Effector memory CD4-positive, alpha-beta T cell (primary cell): ENCODE results near the gene OR51B4.
"Not testable (repeated sequence)": the region's sequence is repeated elsewhere in the genome, so short reads cannot be mapped to it uniquely, and the experiment has no call there.

Experiments used
- DNase-seq, 3 donors: peaks; one replicate each; pipeline ENCODE4 v3.0.0-alpha.2; 2020
- H3K27ac ChIP-seq: 2 replicates; pipeline ENCODE4 v1.7.0; 2013; ENCODE audit warnings: mild to moderate bottlenecking, low read length, moderate library complexity; ENCODE audit not compliant: insufficient read depth, poor library complexity, severe bottlenecking
- H3K27me3 ChIP-seq: replicated peaks from 2 replicates; pipeline ENCODE4 v1.7.0; 2013; ENCODE audit warnings: mild to moderate bottlenecking, low read length; ENCODE audit not compliant: insufficient read depth, control insufficient read depth, poor library complexity, severe bottlenecking
- H3K36me3 ChIP-seq: 2 replicates; pipeline ENCODE4 v1.7.0; 2013; ENCODE audit warnings: mild to moderate bottlenecking, low read length, moderate library complexity; ENCODE audit not compliant: control insufficient read depth, insufficient read depth
- H3K4me1 ChIP-seq: 2 replicates; pipeline ENCODE4 v1.7.0; 2013; ENCODE audit warnings: low read length, mild to moderate bottlenecking; ENCODE audit not compliant: control insufficient read depth, insufficient read depth, poor library complexity, severe bottlenecking
- H3K4me3 ChIP-seq: 2 replicates; pipeline ENCODE4 v1.7.0; 2013; ENCODE audit warnings: low read length, low read depth, mild to moderate bottlenecking; ENCODE audit not compliant: insufficient read depth, poor library complexity, severe bottlenecking
- H3K9me3 ChIP-seq: 2 replicates; pipeline ENCODE4 v1.7.0; 2013; ENCODE audit warnings: mild to moderate bottlenecking, low read length, moderate library complexity; ENCODE audit not compliant: control insufficient read depth

Gene OR51B4

DNA sequence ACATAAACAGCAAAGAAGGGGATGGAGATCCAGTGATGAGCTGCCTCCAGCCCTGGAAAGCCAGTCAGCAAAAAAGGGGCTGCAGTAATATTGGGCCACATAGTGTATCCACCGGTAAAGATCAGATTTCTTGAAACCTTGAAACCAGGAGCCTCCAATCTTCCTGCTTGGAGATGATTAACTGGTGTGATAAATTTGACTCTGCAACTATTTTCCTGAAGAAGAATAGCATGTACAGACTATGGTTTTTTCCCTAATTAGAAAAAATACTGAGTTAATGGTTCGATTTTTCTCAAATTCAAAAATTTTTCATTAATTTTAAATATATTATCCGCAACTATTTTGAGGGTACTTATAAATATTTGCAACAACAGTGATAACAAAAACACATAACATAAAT lies 22.5 kb upstream of the OR51B4 start, which contains the start of gene OR51B2:
Gene OR51B2 (minus strand): TSS at position 101 of the 400 bp plus-strand sequence. CDS start 0 bp downstream, at position 101.
- Histone ChIP-seq H3K27ac (no peak within 1 kb of the TSS), H3K27me3 (no peaks in the 10 kb centered on the region), H3K4me3 (no peak within 1 kb of the TSS), H3K36me3 (no peaks in the 10 kb centered on the region), H3K9me3 (no peaks in the 10 kb centered on the region), H3K4me1 (no peaks in the 10 kb centered on the region)
- DNase-seq = no peak

DNA sequence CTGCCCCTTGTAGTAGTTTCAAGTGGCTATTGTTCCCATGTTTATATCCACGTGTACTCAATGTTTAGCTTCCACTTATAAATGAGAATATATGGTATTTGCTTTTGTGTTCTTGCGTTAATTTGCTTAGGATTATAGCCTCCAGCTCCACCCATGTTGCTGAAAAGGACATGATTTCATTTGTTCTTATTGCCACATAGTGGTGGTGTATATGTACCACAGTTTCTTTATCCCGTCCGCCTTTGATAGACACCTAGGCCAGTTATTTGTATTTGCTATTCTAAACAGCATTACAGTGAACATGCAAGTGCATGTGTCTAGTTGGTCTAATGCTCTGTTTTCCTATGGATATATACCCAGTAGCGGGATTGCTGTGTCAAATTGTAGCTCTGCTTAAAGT lies 15.5 kb upstream of the OR51B4 start:
- H3K27me3 ChIP-seq = no peaks in the 10 kb centered on the region
- no peaks in the 10 kb centered on the region for H3K4me1 ChIP-seq
- no peak overlapping the region for H3K4me3 ChIP-seq
- H3K36me3 ChIP-seq = no peaks in the 10 kb centered on the region
- no peak for DNase-seq
- H3K9me3 ChIP-seq = no peaks in the 10 kb centered on the region
- H3K27ac ChIP-seq = no peak overlapping the region

DNA sequence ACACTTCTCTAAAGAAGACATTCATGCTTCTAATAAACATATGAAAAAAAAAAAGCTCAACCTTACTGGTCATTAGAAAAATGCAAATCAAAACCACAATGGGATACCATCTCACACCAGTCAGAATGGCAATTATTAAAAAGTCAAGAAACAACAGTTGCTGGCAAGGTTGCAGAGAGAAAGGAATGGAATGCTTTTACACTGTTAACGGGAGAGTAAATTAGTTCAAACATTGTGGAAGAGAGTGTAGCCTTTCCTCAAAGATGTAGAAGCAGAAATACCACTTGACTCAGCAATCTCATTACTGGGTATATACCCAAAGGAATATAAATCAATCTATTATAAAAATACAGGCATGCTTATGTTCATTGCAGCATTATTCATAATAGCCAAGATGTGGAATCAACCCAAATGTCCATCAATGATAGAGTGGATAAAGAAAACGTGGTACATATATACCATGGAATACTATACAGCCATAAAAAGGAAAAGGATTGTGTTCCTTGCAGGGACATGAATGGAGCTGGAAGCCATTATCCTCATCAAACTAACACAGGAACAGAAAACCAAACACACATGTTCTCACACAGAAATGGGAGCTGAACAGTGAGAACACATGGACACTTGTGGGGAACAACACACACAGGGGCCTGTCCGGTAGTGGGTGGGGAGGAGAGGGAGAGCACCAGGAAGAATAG lies 11.7 kb upstream of the OR51B4 start:
- H3K36me3 ChIP-seq, H3K9me3 ChIP-seq, H3K27me3 ChIP-seq, H3K27ac ChIP-seq, H3K4me1 ChIP-seq, H3K4me3 ChIP-seq, DNase-seq: not testable (repeated sequence)

DNA sequence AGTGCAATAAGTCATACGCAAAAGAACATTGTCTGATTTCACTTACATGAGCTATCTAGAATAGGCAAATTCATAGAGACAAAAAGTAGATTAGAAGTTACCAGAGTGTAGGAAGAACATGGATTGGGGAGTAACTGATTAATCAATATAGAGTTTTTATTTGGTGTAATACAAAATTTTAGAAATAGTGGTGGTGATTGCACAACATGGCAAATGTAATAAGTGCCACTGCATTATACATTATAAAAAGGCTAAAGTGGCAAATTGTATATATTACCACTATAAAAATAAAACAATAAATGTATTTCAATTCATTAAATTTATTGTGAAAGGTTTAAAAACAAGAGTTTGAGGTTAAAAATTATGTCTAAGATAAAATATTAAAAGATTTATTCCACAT lies 8.7 kb upstream of the OR51B4 start:
- Histone ChIP-seq H3K27me3 (no peaks in the 10 kb centered on the region), H3K36me3 (no peaks in the 10 kb centered on the region), H3K9me3 (no peaks in the 10 kb centered on the region), H3K4me3 (no peak overlapping the region), H3K4me1 (no peaks in the 10 kb centered on the region), H3K27ac (no peak overlapping the region)
- no peak for DNase-seq

DNA sequence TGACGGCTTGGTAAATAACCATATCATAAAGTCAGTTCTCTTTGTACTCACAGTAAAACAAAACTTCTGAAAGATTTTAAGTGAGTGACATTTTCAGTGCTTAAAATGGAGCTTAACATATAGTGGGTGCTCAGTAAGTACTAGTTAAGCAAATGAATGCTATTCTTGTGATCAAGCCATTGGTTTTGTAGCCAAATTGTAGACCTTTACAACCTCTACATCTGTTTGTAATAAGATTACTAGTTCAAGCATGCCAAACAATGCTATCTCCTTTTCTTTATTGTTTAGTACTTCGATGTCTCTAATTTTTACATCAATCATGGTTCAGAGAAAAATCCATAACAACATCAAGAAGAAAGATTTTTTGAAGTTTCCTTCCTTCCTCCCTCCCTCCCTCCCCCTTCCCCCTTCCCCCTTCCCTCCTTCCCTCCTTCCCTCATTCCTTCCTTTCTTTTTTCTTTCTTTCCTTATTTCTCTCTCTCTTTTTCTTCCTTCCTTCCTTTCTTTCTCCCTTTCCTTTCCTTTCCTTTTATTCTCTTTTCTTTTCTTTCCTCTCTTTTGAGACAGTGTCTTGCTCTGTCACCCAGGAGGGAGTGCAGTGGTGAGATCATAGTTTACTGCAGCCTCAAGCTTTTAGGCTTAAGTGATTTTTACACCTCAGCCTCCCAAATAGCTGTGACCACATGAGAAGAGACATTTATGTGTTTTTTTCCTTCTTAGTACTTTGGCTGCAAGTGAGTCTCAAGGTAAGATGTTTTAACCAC lies 5.7 kb upstream of the OR51B4 start:
- Histone ChIP-seq H3K9me3 (no peaks in the 10 kb centered on the region), H3K36me3 (no peaks in the 10 kb centered on the region), H3K4me3 (no peak overlapping the region), H3K27ac (no peak overlapping the region), H3K4me1 (no peaks in the 10 kb centered on the region), H3K27me3 (no peaks in the 10 kb centered on the region)
- DNase-seq = no peak

DNA sequence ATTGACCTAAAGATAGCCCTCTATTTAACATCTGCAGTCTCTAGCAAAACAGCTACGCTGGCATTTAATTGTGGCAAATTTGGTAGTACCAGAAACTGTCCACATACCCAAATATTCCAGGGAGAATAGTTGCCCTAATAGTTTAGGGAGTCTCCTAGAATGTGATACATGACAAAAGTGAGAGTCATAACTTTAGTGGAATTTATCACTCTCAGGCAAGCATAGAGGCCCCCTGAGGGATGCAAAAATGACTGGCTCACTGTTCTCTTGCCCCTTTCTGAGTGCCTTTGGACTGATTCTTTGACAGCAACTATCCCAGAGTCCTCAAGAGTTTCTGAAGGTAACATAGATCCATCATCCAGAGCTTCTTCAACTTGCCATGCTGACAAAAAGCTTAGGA lies 2.3 kb upstream of the OR51B4 start:
- H3K27ac ChIP-seq = no peak overlapping the region
- no peak overlapping the region for H3K4me3 ChIP-seq
- DNase-seq = no peak
- no peaks in the 10 kb centered on the region for H3K27me3 ChIP-seq
- no peaks in the 10 kb centered on the region for H3K4me1 ChIP-seq
- no peaks in the 10 kb centered on the region for H3K9me3 ChIP-seq
- H3K36me3 ChIP-seq = no peaks in the 10 kb centered on the region

DNA sequence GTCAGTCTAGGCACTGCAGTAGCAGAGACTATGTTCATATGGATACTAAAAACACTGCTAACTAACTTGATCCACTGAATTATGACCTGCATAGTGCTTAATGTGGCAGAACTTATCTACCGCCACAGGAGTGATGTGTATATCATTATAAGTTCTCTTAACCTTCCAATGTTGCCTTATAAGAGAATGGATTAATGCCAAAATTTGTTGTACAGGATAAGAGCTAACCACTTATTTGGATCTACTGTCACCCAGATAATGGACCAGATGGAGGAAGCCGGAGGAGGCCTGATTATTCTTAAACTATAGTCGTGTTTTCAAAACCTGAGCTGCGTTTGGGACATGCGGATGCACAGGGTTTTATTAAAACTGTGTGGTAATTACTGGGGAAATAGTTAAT lies 1.9 kb upstream of the OR51B4 start:
- no peaks in the 10 kb centered on the region for H3K36me3 ChIP-seq
- no peaks in the 10 kb centered on the region for H3K4me1 ChIP-seq
- H3K27ac ChIP-seq = no peak overlapping the region
- DNase-seq = no peak
- no peaks in the 10 kb centered on the region for H3K27me3 ChIP-seq
- no peaks in the 10 kb centered on the region for H3K9me3 ChIP-seq
- H3K4me3 ChIP-seq = no peak overlapping the region

DNA sequence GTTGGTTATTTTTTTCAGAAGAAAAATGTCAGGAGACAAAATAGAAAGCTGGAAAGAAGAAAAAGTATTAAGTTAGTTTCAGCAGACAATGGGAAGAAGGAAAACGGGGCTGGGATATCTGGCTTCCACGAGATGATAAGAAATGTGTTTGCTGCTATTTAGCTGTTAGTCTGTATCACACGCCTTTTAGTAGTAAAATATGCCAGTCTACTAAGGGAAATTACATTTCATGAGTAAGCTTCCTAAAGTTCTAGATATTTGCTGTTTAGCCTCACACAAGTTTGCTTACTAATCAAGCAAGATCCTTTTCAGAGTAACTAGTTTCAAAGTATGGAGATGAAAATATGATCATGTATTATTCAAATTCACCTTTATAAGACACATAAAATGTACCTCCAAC lies 1.5 kb downstream of the OR51B4 start:
- H3K27ac ChIP-seq = no peak overlapping the region
- no peak for DNase-seq
- H3K4me3 ChIP-seq = no peak overlapping the region
- no peaks in the 10 kb centered on the region for H3K9me3 ChIP-seq
- no peaks in the 10 kb centered on the region for H3K27me3 ChIP-seq
- H3K36me3 ChIP-seq = no peaks in the 10 kb centered on the region
- no peaks in the 10 kb centered on the region for H3K4me1 ChIP-seq

DNA sequence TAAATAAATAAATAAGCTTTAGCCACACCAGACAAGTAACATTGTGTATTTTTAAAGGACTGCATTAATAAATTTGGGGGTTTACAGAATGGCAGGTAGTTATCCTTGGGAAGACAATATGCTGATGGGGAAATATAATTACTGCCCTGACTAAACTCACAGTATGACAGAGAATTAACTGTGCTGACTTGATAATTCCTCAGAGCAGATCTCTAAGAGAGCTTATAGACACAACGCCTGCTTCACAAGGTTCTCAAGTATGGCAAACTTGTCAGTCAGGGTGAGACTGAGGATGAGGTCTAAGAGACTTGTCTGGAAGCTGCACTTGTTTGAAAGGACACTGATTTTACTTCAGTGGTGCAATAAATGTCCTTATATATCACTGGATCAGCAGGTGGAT lies 3.3 kb downstream of the OR51B4 start:
- Histone ChIP-seq H3K9me3 (no peaks in the 10 kb centered on the region), H3K27ac (no peak overlapping the region), H3K4me1 (no peaks in the 10 kb centered on the region), H3K27me3 (no peaks in the 10 kb centered on the region), H3K4me3 (no peak overlapping the region), H3K36me3 (no peaks in the 10 kb centered on the region)
- no peak for DNase-seq

DNA sequence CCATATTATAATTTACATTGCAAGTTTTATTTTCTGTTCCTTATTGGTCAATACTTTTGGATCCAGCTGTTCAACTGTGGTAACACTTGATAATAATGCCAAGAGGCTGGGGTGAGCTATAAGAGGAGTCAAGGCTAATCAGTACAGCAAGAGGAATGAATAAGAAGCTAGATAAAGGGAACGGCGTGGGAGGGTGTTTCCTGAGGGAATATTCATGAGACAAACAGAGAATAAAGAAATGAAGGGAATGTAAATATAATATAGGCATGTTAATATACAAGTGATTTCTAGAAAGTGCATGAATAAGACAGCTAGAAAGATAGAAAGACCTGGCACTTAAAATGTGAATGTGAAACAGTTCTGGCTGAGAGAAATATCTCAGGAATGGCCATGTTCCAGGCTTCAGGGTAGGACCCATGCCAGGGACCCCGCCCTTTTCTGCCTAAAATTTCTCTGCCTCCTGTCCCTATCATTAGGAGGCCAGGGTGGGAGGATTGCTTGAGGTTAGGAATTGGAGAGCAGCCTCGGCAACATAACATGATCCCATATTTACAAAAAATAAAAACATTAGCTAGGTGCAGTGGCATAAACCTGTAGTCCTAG lies 3.9 kb downstream of the OR51B4 start:
- H3K27ac ChIP-seq = no peak overlapping the region
- H3K4me3 ChIP-seq = no peak overlapping the region
- H3K9me3 ChIP-seq = no peaks in the 10 kb centered on the region
- H3K4me1 ChIP-seq = no peaks in the 10 kb centered on the region
- H3K27me3 ChIP-seq = no peaks in the 10 kb centered on the region
- no peak for DNase-seq
- no peaks in the 10 kb centered on the region for H3K36me3 ChIP-seq
